ENCODE results near the gene UGT1A9.

GRCh38 chr2:233690444-233690843 is 18.7 kb downstream of the UGT1A9 start:
- TF ChIP-seq CTCF (optimal IDR thresholded peaks at IDR 0.05 in 1 of 3, IDR thresholded peaks at IDR 0.05 in 1 of 3, conservative IDR thresholded peaks at IDR 0.05 in 1 of 3; ENCODE audit: extremely low read depth in 1 of 3, insufficient read depth in 2 of 3, low read length in 3 of 3) (no peak), EZH2 (IDR thresholded peaks at IDR 0.05; ENCODE audit: low read length) (no peak)

Data from keratinocyte (primary cell).